ENCODE measurements around the gene GALNT14.

GALNT14 gene

GRCh38 chr2:30968660-30969397, 169.4 kb downstream of the GALNT14 start:
- DNase-seq, result no peak

DNA sequence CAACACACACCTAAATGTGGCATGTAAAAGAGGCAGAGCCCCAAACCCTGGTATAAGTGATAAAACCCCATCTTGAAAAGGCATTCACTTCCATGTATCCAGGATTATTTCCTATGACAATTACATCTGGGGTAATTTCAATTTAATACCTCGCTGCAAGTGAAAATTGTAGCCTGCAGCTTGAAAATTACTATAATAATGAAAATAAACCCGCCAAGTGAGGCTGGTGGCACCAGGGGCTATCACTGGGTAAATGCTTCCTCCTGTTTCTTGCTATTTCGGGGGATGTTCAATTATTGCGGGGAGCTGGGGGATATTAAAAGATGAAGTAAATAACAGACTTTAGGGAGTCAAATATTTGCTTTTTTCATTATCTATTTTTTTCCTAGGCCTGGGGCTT, 171.5 kb downstream of the GALNT14 start:
- DNase-seq, result no peak

DNA sequence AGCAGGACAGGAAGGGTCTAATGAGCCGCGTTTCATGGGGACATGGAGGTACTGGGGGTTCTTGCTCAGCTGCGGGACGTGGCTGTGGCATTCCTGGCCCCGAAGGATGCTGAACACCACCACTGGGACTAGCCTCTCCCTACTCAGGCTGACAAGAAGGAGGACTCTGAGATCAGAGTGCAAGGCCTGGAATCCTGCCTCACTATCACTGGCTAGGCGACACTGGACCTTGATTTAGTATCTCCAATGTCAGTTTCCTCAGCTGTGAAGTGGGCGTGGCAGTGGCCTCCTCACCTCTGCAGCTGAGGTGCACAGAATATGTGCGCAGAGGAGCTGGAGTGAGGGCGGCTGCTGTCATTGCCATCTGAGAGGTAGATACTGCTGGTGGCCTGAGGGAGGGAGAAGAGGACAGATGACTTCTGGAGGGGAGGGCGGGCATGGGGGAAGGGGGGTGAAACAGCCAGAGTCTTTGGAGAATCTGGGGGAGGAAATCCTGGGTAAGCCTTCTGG, 173.2 kb downstream of the GALNT14 start:
- no peak for DNase-seq

GRCh38 chr2:30964334-30965005, 173.8 kb downstream of the GALNT14 start:
- no peak for DNase-seq

GRCh38 chr2:30963184-30963583, 175.1 kb downstream of the GALNT14 start:
- DNase-seq, result no peak

DNA sequence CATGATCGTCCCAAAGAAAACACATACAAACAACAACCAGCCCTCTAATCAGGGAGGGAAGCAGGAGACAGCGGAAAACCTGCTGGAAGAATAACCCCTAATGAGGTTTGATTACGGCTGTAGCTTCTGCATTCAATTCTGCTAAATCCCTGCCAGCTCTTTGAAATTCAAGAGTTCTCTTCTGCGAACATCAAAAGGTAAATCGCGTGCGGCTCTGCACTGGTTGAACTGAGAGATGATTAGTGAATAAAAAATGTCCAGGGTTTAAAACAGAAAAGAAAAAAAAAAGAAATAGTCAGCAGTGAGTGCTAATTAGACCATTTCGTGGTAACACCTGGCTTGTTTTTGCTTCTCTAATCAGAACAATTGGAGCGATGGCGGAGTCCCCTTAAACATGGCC, 178.0 kb downstream of the GALNT14 start:
- DNase-seq, result no peak

DNA sequence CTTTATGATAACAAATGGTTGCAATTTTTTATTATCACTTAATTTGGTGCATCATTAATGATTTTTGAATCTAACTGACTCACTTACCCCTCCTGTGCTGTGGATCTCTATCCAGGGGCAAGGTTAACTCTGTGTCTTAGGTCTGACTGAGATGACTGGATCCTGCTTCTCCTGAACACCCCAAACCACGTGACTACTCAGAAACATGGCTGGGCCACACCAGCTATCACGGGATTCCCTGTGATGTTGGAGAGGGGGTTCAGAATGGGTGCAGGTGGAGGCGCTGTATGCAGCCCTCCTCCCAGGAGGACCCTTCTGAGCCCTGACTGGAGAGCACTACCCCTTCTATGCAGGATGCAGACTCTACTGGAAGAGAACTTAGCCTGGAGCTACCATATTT, 178.6 kb downstream of the GALNT14 start:
- DNase-seq, result no peak

DNA sequence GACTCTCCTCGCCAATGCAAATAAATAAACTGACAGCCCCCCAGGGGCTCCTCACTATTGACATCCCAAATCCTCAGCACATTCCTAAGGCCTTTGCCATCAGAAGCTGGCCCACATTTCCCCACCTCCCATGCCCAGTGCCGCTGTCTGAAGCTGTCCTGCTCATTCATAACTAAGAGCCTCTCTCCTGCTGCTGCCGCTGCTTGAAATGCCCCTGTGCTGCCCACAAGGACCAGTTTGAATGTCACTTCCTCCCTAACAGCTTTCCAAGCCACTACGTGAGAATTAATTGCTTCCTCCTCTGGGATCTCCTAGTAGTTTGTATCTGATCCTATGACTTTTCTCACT, 179.3 kb downstream of the GALNT14 start:
- no peak for DNase-seq

GRCh38 chr2:30958193-30958917, 179.9 kb downstream of the GALNT14 start:
- no peak for DNase-seq

DNA sequence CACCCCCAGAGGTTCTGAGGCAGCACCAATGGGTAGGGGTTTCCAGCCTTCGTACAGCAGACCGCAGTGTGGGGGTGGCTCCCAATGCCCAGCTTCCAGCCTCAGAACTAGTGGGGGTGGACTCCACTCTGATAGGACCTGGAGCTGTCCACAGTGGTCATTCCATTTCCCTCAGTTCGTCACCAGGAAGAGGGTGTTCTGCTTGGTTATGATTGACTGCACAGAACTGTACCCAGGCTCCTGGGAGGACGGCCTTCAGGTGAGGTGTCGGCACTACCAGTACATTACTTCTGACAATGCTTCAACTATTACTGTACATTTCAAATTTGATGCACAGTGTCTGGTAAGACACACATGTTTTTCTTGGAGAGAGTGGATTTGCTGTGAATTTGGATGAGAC, 180.6 kb downstream of the GALNT14 start:
- DNase-seq, result no peak

- DNase-seq, result no peak
These were observed 181.2 kb downstream of the GALNT14 start for GRCh38 chr2:30956995-30957394.

- no peak for DNase-seq
These were observed 182.6 kb downstream of the GALNT14 start for GRCh38 chr2:30955516-30956132.

- no peak for DNase-seq
These were observed 187.9 kb downstream of the GALNT14 start for GRCh38 chr2:30950339-30950738.

DNA sequence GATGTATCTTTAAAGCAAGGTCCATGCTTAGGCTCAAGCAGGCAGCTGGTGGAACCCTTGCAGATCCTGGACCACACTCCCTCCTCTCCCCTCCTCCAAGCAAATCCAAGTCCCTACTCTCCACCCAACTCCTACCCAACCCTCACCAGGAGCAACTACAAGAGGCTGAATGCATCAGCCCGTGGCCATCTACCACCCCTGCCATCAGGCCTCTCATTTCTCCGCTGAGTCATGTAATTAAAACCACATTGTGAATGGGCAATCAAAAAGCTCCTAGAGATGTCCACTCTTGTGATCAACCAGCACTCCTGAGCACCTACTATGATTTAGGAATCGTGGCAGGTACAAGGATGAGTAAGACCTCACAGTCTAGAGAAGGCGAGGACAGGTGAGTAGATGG, 188.8 kb downstream of the GALNT14 start:
- no peak for DNase-seq

DNA sequence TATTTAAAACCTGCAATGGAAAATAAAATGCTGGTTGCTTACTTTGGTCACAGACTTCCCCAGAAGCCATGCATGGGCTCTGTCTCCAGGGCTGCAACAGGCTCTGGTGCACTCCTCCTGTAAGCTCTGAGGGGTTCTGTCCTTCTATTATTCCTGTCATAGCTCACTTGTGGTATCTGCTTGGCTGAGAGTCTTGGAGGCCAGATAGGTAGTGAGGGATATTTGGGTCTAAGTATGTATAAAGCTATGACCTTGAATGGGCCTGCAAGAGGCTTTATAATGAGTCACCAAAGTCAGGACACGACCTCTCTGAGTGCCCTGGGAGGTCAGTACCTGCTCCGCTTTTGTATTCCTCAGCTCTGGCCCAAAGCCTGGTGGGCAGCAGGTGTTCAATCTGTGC, 189.4 kb downstream of the GALNT14 start:
- DNase-seq, result no peak

DNA sequence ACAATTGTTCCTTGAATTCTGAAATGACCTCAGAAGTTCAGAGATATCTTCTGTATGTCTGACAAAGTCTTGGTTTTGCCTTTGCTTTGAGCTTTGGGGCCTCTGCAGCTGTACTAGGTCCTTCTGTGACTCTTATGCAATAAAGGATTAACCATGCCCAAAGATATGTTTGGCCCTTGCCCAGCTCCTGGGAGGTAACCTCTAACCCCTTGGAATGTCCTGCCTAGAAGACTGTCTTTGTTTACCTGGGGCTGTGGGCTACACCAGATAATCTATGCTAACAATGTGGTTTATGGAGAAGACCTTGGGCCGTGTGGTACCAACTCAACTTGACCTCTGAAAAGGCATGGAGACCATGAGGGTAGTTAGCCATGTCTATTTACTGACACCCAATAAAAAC, 190.1 kb downstream of the GALNT14 start:
- no peak for DNase-seq

- DNase-seq, result no peak
These were observed 190.6 kb downstream of the GALNT14 start for GRCh38 chr2:30947686-30948085.

DNA sequence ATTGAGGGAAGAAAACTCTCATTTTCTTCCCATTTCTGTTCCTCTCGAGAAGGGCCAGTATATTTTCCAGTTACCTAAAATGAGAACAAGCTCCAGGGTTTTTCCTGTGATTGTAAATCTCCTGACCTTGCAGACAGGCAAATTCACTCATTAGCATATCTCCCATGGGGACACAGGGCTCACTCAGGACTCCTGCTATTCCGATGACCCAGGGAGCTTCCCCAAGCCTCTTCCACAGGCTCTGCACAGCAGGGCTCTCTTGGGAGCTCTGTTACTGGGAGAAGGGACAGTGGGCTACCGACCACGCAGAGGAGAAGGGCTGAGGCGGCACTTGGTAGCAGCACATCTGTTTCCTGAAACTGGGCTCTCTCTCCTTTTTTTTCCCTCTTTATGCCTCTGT, 195.8 kb downstream of the GALNT14 start:
- DNase-seq, result no peak

DNA sequence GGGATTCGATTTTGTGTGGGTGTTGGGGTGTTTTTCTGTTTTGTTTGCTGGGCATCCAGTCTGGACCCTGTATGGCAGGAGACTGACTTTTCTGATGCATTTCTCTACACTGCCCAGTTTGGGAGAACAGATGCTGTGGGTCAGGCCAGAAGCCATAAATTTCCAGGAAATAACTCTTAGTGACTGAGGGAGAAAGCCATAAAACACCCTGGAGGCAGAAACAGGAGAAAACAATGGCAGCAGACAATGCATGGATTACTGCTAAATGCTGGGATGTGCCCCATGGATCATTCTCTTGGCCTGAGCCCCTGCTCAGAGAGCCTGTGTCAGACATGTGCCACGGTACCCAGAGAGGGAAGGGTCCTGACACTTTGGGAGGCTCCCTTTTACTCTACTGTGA, 197.4 kb downstream of the GALNT14 start:
- DNase-seq, result no peak

DNA sequence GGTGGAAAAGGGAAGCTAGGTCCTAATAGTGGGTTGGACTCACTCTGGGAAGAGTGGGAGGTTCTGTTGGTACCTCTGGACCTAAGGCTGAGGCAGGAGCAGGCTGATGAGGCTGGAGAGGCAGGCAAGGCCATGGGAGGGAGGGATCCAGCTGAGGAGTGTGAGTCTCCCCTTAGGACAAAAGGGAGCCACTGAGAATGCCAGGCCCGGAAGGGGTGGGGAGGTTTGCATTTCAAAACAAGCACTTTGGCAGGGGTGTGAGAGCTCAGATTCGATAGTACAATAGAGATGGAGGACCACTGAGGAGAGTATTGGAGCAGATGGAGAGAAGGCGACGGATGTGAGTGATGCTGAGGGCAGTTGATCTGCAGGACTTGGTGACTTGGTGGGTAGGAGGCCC, 198.9 kb downstream of the GALNT14 start:
- DNase-seq, result no peak

DNA sequence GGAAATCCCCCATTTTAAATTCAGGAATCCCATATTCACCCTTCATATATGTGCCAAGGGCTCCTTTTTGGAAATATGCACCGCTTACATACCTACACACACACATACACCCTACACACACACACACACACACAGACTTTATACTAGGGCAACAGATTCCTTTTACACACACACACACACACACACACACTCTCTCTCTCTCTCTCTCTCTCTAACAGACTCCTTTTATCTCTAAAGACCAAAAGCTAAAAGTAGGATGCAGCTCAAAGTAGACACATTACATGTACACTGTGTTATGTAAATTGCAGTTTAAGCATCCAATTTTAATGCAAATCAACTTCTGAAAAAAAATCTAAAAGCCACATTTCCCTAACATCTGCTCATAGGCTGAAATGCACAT, 200.0 kb downstream of the GALNT14 start:
- DNase-seq, result no peak

GRCh38 chr2:30936977-30937376, 201.3 kb downstream of the GALNT14 start:
- no peak for DNase-seq

DNA sequence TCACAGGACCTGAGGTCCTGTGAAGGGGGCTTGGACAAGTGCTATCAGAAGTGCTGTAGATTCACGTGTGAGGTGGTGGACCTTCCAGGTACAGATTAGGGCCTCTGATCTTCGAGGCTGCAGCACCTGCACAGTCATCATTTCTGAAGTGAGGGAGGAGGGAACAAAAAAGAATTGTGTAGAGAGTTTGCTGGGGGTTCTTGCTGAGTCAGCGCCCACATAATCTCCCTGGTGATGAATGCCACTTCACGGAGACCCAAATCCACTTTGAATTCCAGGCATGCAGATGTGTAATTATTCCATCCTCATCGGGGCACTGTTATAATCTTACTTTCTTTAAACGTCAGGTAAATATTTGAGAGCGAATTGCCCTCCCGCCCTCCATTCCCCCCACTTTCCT, 202.4 kb downstream of the GALNT14 start:
- no peak for DNase-seq

- no peak for DNase-seq
These were observed 204.2 kb downstream of the GALNT14 start for GRCh38 chr2:30934066-30934465.
